ENCODE data around the gene CHRM2. TPM values are rescaled to one million over a fixed set of nuclear protein-coding genes. Genes with fewer than 3 reads are reported as not detected.

The CHRM2 gene
- polyA plus RNA-seq, 1 donor from 2014 or later = 0.05 TPM

GRCh38 chr7:136914016-136914415 lies 45.6 kb downstream of the CHRM2 start:
- H4K20me1 ChIP-seq (ENCODE audit: insufficient read depth) = no peaks in the 10 kb centered on the region
- no peak overlapping the region for H3K4me3 ChIP-seq (ENCODE audit: low read length)
- H3K4me2 ChIP-seq (ENCODE audit: low read length) = no peak overlapping the region
- H3F3A ChIP-seq (ENCODE audit: insufficient read depth, low read length, poor library complexity, severe bottlenecking) = no peaks in the 10 kb centered on the region
- H2AFZ ChIP-seq (ENCODE audit: low read depth, low read length) = no peak overlapping the region
- no peaks in the 10 kb centered on the region for H3K79me2 ChIP-seq (replicated peaks; ENCODE audit: insufficient read depth, low read length)
- no peaks in the 10 kb centered on the region for H3K36me3 ChIP-seq (ENCODE audit: insufficient read depth, low read length)
- H3K27ac ChIP-seq (ENCODE audit: low read length) = no peak overlapping the region
- H3K9me3 ChIP-seq (ENCODE audit: low read length) = no peaks in the 10 kb centered on the region
- no peak overlapping the region for H3K9ac ChIP-seq (ENCODE audit: low read length)
- no peaks in the 10 kb centered on the region for H3K27me3 ChIP-seq (ENCODE audit: insufficient read depth, low read depth, low read length)
- no peaks in the 10 kb centered on the region for H3K9me2 ChIP-seq (ENCODE audit: insufficient read depth, low read length)
- TF ChIP-seq EZH2 (IDR thresholded peaks at IDR 0.05; ENCODE audit: borderline replicate concordance, insufficient read depth, low read length, poor library complexity, severe bottlenecking) (no peak), MXI1 (conservative IDR thresholded peaks at IDR 0.05; ENCODE audit: poor library complexity, severe bottlenecking) (no peak), SMC3 (conservative IDR thresholded peaks at IDR 0.05; ENCODE audit: poor library complexity) (no peak), CTCF (IDR thresholded peaks at IDR 0.05; ENCODE audit: poor library complexity, severe bottlenecking) (no peak), POLR2AphosphoS5 (IDR thresholded peaks at IDR 0.05) (no peak), EP300 (conservative IDR thresholded peaks at IDR 0.05; ENCODE audit: poor library complexity, severe bottlenecking) (no peak), RAD21 (conservative IDR thresholded peaks at IDR 0.05) (no peak), REST (IDR thresholded peaks at IDR 0.05; ENCODE audit: borderline replicate concordance) (no peak), TAF1 (IDR thresholded peaks at IDR 0.05; ENCODE audit: low read depth) (no peak)

- no peaks in the 10 kb centered on the region for H3F3A ChIP-seq (ENCODE audit: insufficient read depth, low read length, poor library complexity, severe bottlenecking)
- H3K27ac ChIP-seq (ENCODE audit: low read length) = no peak overlapping the region
- no peaks in the 10 kb centered on the region for H4K20me1 ChIP-seq (ENCODE audit: insufficient read depth)
- H3K4me2 ChIP-seq (ENCODE audit: low read length) = no peak overlapping the region
- H2AFZ ChIP-seq (ENCODE audit: low read depth, low read length) = no peak overlapping the region
- H3K9ac ChIP-seq (ENCODE audit: low read length) = no peak overlapping the region
- H3K9me3 ChIP-seq (ENCODE audit: low read length) = no peaks in the 10 kb centered on the region
- H3K36me3 ChIP-seq (ENCODE audit: insufficient read depth, low read length) = no peaks in the 10 kb centered on the region
- no peaks in the 10 kb centered on the region for H3K79me2 ChIP-seq (replicated peaks; ENCODE audit: insufficient read depth, low read length)
- no peaks in the 10 kb centered on the region for H3K9me2 ChIP-seq (ENCODE audit: insufficient read depth, low read length)
- no peak overlapping the region for H3K4me3 ChIP-seq (ENCODE audit: low read length)
- TF ChIP-seq EP300 (conservative IDR thresholded peaks at IDR 0.05; ENCODE audit: poor library complexity, severe bottlenecking) (peak; percentile 57), REST (IDR thresholded peaks at IDR 0.05; ENCODE audit: borderline replicate concordance) (no peak), TAF1 (IDR thresholded peaks at IDR 0.05; ENCODE audit: low read depth) (no peak), POLR2AphosphoS5 (IDR thresholded peaks at IDR 0.05) (peak; percentile 53), CTCF (IDR thresholded peaks at IDR 0.05; ENCODE audit: poor library complexity, severe bottlenecking) (no peak), RAD21 (conservative IDR thresholded peaks at IDR 0.05) (no peak), SMC3 (conservative IDR thresholded peaks at IDR 0.05; ENCODE audit: poor library complexity) (no peak), MXI1 (conservative IDR thresholded peaks at IDR 0.05; ENCODE audit: poor library complexity, severe bottlenecking) (no peak), EZH2 (IDR thresholded peaks at IDR 0.05; ENCODE audit: borderline replicate concordance, insufficient read depth, low read length, poor library complexity, severe bottlenecking) (no peak)
- no peaks in the 10 kb centered on the region for H3K27me3 ChIP-seq (ENCODE audit: insufficient read depth, low read depth, low read length)
Observed at GRCh38 chr7:136919820-136920219, 51.4 kb downstream of the CHRM2 start.

All from neural cell (in vitro differentiated cells).